Naive thymus-derived CD4-positive, alpha-beta T cell (primary cell): Measurements from ENCODE around the gene RBMS3. TPM values are rescaled to one million over a fixed set of nuclear protein-coding genes. Genes with fewer than 3 reads are reported as not detected.

Source experiments
- ATAC-seq: fragments of 150-1000 bp; cut with Tn5 transposase; 2 replicates; pipeline ENCODE4 v1.10.0; 2021; ENCODE audit warnings: mild to moderate bottlenecking, moderate library complexity
- CTCF ChIA-PET: fragments of 350-600 bp; sonication (Branson Sonifier 250); formaldehyde crosslinking; loops from one replicate; lab custom pipeline; 2021; ENCODE audit warnings: antibody characterized with exemption; lab: Charles Lee
- POLR2A ChIA-PET: fragments of 350-600 bp; sonication (Branson Sonifier 250); formaldehyde crosslinking; loops from one replicate; lab custom pipeline; 2021; ENCODE audit warnings: antibody characterized with exemption, inconsistent platforms; lab: Charles Lee
- DNase-seq, 9 donors: peaks; one replicate each; pipeline versions ENCODE4 v3.0.0 to v3.0.0-alpha.2; 2020 to 2022; ENCODE audit warnings: mixed read lengths in 1 of 9
- H3K27ac ChIP-seq: one replicate; pipeline ENCODE4 v1.7.0; 2013; ENCODE audit warnings: mild to moderate bottlenecking, low read depth, low read length, moderate library complexity
- H3K27me3 ChIP-seq, 2 donors: one replicate each; pipeline ENCODE4 v1.7.0; 2013; ENCODE audit warnings: low read length in 2 of 2, mild to moderate bottlenecking in 2 of 2, moderate library complexity in 2 of 2; ENCODE audit not compliant: control insufficient read depth in 2 of 2, insufficient read depth in 2 of 2
- H3K36me3 ChIP-seq, 3 experiments: 1 replicate in 2 of 3; 2 replicates in 1 of 3; pipeline ENCODE4 v1.7.0; 2013; ENCODE audit warnings: low read length in 3 of 3, mild to moderate bottlenecking in 3 of 3, moderate library complexity in 1 of 3; ENCODE audit not compliant: insufficient read depth in 3 of 3, control insufficient read depth in 2 of 3
- H3K4me1 ChIP-seq, 2 donors: one replicate each; pipeline ENCODE4 v1.7.0; 2013; ENCODE audit warnings: low read length in 2 of 2, mild to moderate bottlenecking in 2 of 2, moderate library complexity in 1 of 2; ENCODE audit not compliant: control insufficient read depth in 2 of 2, insufficient read depth in 2 of 2
- H3K4me3 ChIP-seq: 2 replicates; pipeline ENCODE4 v1.7.0; 2013; ENCODE audit warnings: mild to moderate bottlenecking, low read length
- H3K9me3 ChIP-seq, 3 experiments: 1 replicate in 2 of 3; 2 replicates in 1 of 3; pipeline ENCODE4 v1.7.0; 2013; ENCODE audit warnings: low read length in 3 of 3; ENCODE audit not compliant: control insufficient read depth in 2 of 3
- H3K27ac Mint-ChIP-seq, 9 donors: one replicate each; pipeline ENCODE4 v1.8.0; 2020 to 2022; ENCODE audit warnings: mixed read lengths in 9 of 9, mild to moderate bottlenecking in 8 of 9, moderate library complexity in 5 of 9, inconsistent platforms in 2 of 9
- H3K27me3 Mint-ChIP-seq, 5 donors: one replicate each; pipeline ENCODE4 v1.8.0; 2021 to 2022; ENCODE audit warnings: mixed read lengths in 5 of 5, mild to moderate bottlenecking in 1 of 5
- H3K36me3 Mint-ChIP-seq, 5 donors: one replicate each; pipeline ENCODE4 v1.8.0; 2020 to 2022; ENCODE audit warnings: mixed read lengths in 5 of 5, mild to moderate bottlenecking in 3 of 5, inconsistent platforms in 1 of 5
- H3K4me1 Mint-ChIP-seq, 7 donors: one replicate each; pipeline ENCODE4 v1.8.0; 2020 to 2022; ENCODE audit warnings: mixed read lengths in 7 of 7, mild to moderate bottlenecking in 3 of 7, inconsistent platforms in 1 of 7
- H3K4me3 Mint-ChIP-seq, 10 donors: one replicate each; pipeline ENCODE4 v1.8.0; 2020 to 2022; ENCODE audit warnings: mild to moderate bottlenecking in 10 of 10, mixed read lengths in 10 of 10, moderate library complexity in 6 of 10, inconsistent platforms in 2 of 10
- H3K9me3 Mint-ChIP-seq, 11 donors: one replicate each; pipeline ENCODE4 v1.8.0; 2020 to 2022; ENCODE audit warnings: mixed read lengths in 11 of 11, mild to moderate bottlenecking in 4 of 11, inconsistent platforms in 1 of 11, moderate library complexity in 1 of 11
- intact Hi-C, 2 donors: fragments of 100-400 bp; cut with micrococcal nuclease; formaldehyde crosslinking; loops; one replicate each; pipeline ENCODE4 v1.15.1; 2023
- polyA plus RNA-seq, 2 donors: library from polyadenylated mRNA; unstranded; fragments of 300-500 nt; fragmentation: Illumina TruSeq; gene quantifications; one replicate each; pipeline ENCODE4 v1.2.3, GENCODE V29; 2021
- total RNA-seq, 6 experiments: library from RNA in 5 of 6; stranded (reverse) in 5 of 6; gene quantifications; 1 replicate in 5 of 6; 2 replicates in 1 of 6; pipeline ENCODE4 v1.2.3 and lab custom pipeline; 2021 to 2026

RBMS3 gene
- total and polyA plus RNA-seq, 7 experiments from 2014 or later, result 0.15 to 4.9 (median 0.49) TPM

- ChIA-PET CTCF (no interaction called here), POLR2A (no interaction called here)
- Mint-ChIP-seq H3K9me3 (peaks cover 0 to 6% (median 0%) of the 10 kb centered on the region in 11 donors), H3K4me3 (no peak overlapping the region), H3K27ac (no peak overlapping the region), H3K36me3 (peaks cover 0 to 3% (median 0%) of the 10 kb centered on the region in 5 donors), H3K27me3 (peaks cover 0 to 3% (median 0%) of the 10 kb centered on the region in 5 donors), H3K4me1 (no peaks in the 10 kb centered on the region)
- Histone ChIP-seq H3K27ac (no peak overlapping the region), H3K4me1 (no peaks in the 10 kb centered on the region), H3K27me3 (no peaks in the 10 kb centered on the region), H3K4me3 (no peak overlapping the region), H3K36me3 (no peaks in the 10 kb centered on the region), H3K9me3 (no peaks in the 10 kb centered on the region)
- intact Hi-C loops, result no loop called here
- DNase-seq, result no peak
- no peak for ATAC-seq
These were observed 225.6 kb downstream of the RBMS3 start for GRCh38 chr3:29506502-29506901.

GRCh38 chr3:29511701-29512100 is 230.8 kb downstream of the RBMS3 start:
- Histone ChIP-seq H3K36me3 (no peaks in the 10 kb centered on the region), H3K4me1 (no peaks in the 10 kb centered on the region), H3K27me3 (no peaks in the 10 kb centered on the region), H3K4me3 (no peak overlapping the region), H3K9me3 (no peaks in the 10 kb centered on the region), H3K27ac (no peak overlapping the region)
- DNase-seq (no peak), ATAC-seq (no peak)
- H3K27ac Mint-ChIP-seq, result no peak overlapping the region
- POLR2A ChIA-PET, result no interaction called here
- CTCF ChIA-PET, result no interaction called here
- intact Hi-C loops, result no loop called here
- H3K36me3 Mint-ChIP-seq, result peaks cover 0 to 3% (median 0%) of the 10 kb centered on the region in 5 donors
- peaks cover 0 to 7% (median 6%) of the 10 kb centered on the region in 5 donors for H3K27me3 Mint-ChIP-seq
- peaks cover 0 to 8% (median 2%) of the 10 kb centered on the region in 7 donors for H3K4me1 Mint-ChIP-seq
- H3K4me3 Mint-ChIP-seq, result no peak overlapping the region
- peaks cover 0 to 5% (median 0%) of the 10 kb centered on the region in 11 donors for H3K9me3 Mint-ChIP-seq

DNA sequence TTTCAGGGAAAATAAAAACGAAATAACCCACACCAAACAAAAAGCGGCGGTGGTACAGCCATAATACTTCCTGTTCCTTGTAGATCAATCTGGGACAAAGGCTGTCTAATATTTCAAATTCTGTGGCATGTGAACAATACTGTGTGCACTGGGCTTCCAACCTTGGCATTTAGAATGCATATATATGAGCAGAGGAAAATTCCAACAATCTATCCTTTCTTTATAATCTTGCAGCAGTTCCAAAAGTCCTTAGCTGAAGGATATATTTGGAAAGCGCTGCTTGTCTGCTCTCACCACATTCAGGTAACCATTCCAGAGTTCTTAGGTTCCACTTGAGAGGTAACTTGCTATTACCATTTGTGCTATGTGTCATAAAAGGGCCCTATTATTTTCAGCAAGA is 231.8 kb downstream of the RBMS3 start:
- H3K4me3 Mint-ChIP-seq, result no peak overlapping the region
- H3K36me3 ChIP-seq, result no peaks in the 10 kb centered on the region
- ChIA-PET CTCF (no interaction called here), POLR2A (no interaction called here)
- peaks cover 0 to 3% (median 0%) of the 10 kb centered on the region in 5 donors for H3K36me3 Mint-ChIP-seq
- no peaks in the 10 kb centered on the region for H3K9me3 ChIP-seq
- H3K4me1 Mint-ChIP-seq, result peaks cover 0 to 8% (median 2%) of the 10 kb centered on the region in 7 donors
- no peak for ATAC-seq
- H3K27ac ChIP-seq, result no peak overlapping the region
- no peaks in the 10 kb centered on the region for H3K4me1 ChIP-seq
- peaks cover 0 to 7% (median 6%) of the 10 kb centered on the region in 5 donors for H3K27me3 Mint-ChIP-seq
- H3K4me3 ChIP-seq, result no peak overlapping the region
- no peaks in the 10 kb centered on the region for H3K27me3 ChIP-seq
- DNase-seq, result no peak
- peaks cover 0 to 4% (median 0%) of the 10 kb centered on the region in 11 donors for H3K9me3 Mint-ChIP-seq
- intact Hi-C loops, result no loop called here
- H3K27ac Mint-ChIP-seq, result no peak overlapping the region

GRCh38 chr3:29513236-29513635 is 232.4 kb downstream of the RBMS3 start:
- Mint-ChIP-seq H3K27me3 (peaks cover 0 to 7% (median 6%) of the 10 kb centered on the region in 5 donors), H3K9me3 (peaks cover 0 to 4% (median 0%) of the 10 kb centered on the region in 11 donors), H3K4me3 (no peak overlapping the region), H3K36me3 (peaks cover 0 to 3% (median 0%) of the 10 kb centered on the region in 5 donors), H3K27ac (no peak overlapping the region), H3K4me1 (peaks cover 0 to 8% (median 2%) of the 10 kb centered on the region in 7 donors)
- ChIA-PET POLR2A (no interaction called here), CTCF (no interaction called here)
- H3K4me3 ChIP-seq, result no peak overlapping the region
- ATAC-seq (no peak), DNase-seq (no peak)
- H3K36me3 ChIP-seq, result no peaks in the 10 kb centered on the region
- H3K4me1 ChIP-seq, result no peaks in the 10 kb centered on the region
- no peaks in the 10 kb centered on the region for H3K9me3 ChIP-seq
- intact Hi-C loops, result no loop called here
- H3K27me3 ChIP-seq, result no peaks in the 10 kb centered on the region
- H3K27ac ChIP-seq, result no peak overlapping the region

DNA sequence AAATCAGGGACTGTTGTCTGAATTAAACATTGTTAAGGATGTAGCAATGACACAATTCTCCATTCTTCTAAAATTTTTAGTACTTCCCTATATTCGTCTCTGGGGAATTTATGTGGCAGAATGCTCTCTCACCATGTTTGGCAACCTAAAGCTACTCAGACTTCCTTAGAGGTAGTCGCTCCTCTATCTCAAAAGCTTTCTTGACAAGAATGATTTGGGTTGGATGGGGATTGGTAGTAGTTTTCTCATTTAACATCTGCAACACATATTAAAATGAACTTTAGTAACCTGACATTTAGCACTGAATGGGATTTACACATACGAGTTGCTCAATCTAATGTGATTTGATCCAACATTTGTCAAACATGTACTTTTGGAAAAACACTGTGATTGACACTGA is 233.3 kb downstream of the RBMS3 start:
- ChIA-PET CTCF (no interaction called here), POLR2A (no interaction called here)
- H3K4me1 Mint-ChIP-seq, result peaks cover 0 to 8% (median 2%) of the 10 kb centered on the region in 7 donors
- DNase-seq (no peak), ATAC-seq (no peak)
- no peak overlapping the region for H3K27ac Mint-ChIP-seq
- H3K27me3 Mint-ChIP-seq, result peaks cover 0 to 7% (median 6%) of the 10 kb centered on the region in 5 donors
- H3K4me3 ChIP-seq, result no peak overlapping the region
- H3K36me3 Mint-ChIP-seq, result no peaks in the 10 kb centered on the region
- no peak overlapping the region for H3K4me3 Mint-ChIP-seq
- no peaks in the 10 kb centered on the region for H3K4me1 ChIP-seq
- peaks cover 0 to 1% (median 0%) of the 10 kb centered on the region in 11 donors for H3K9me3 Mint-ChIP-seq
- no peaks in the 10 kb centered on the region for H3K9me3 ChIP-seq
- no peaks in the 10 kb centered on the region for H3K36me3 ChIP-seq
- H3K27ac ChIP-seq, result no peak overlapping the region
- H3K27me3 ChIP-seq, result no peaks in the 10 kb centered on the region
- intact Hi-C loops, result no loop called here

- ChIA-PET POLR2A (no interaction called here), CTCF (no interaction called here)
- Histone ChIP-seq H3K4me3 (no peak overlapping the region), H3K4me1 (no peaks in the 10 kb centered on the region), H3K9me3 (no peaks in the 10 kb centered on the region), H3K27ac (no peak overlapping the region), H3K36me3 (no peaks in the 10 kb centered on the region), H3K27me3 (no peaks in the 10 kb centered on the region)
- Mint-ChIP-seq H3K4me3 (no peak overlapping the region), H3K27me3 (peaks cover 0 to 7% (median 6%) of the 10 kb centered on the region in 5 donors), H3K9me3 (no peaks in the 10 kb centered on the region), H3K36me3 (no peaks in the 10 kb centered on the region), H3K27ac (no peak overlapping the region), H3K4me1 (peaks cover 0 to 8% (median 2%) of the 10 kb centered on the region in 7 donors)
- ATAC-seq, result no peak
- DNase-seq, result no peak
- intact Hi-C loops, result no loop called here
These were observed 234.0 kb downstream of the RBMS3 start for GRCh38 chr3:29514912-29515311.

- CTCF ChIA-PET, result no interaction called here
- POLR2A ChIA-PET, result no interaction called here
- no peaks in the 10 kb centered on the region for H3K9me3 ChIP-seq
These were observed 234.6 kb downstream of the RBMS3 start for GRCh38 chr3:29515451-29515850.

More at GRCh38 chr3:29515451-29515850, 234.6 kb downstream of the RBMS3 start:
- Histone ChIP-seq H3K27ac (no peak overlapping the region), H3K27me3 (no peaks in the 10 kb centered on the region), H3K36me3 (no peaks in the 10 kb centered on the region), H3K4me1 (no peaks in the 10 kb centered on the region), H3K4me3 (no peak overlapping the region)
- H3K4me3 Mint-ChIP-seq, result no peak overlapping the region
- H3K36me3 Mint-ChIP-seq, result no peaks in the 10 kb centered on the region
- peaks cover 0 to 8% (median 2%) of the 10 kb centered on the region in 7 donors for H3K4me1 Mint-ChIP-seq
- intact Hi-C loops, result no loop called here
- H3K27ac Mint-ChIP-seq, result no peak overlapping the region
- DNase-seq (no peak), ATAC-seq (no peak)
- H3K27me3 Mint-ChIP-seq, result peaks cover 0 to 7% (median 6%) of the 10 kb centered on the region in 5 donors
- no peaks in the 10 kb centered on the region for H3K9me3 Mint-ChIP-seq
